ENCODE measurements around the gene PKD2.

PKD2 gene

GRCh38 chr4:88078579-88078978 is 71.1 kb downstream of the PKD2 start:
- Histone ChIP-seq H3K27ac (ENCODE audit: low read depth, low read length) (no peak overlapping the region), H3K4me1 (ENCODE audit: insufficient read depth, low read length) (no peaks in the 10 kb centered on the region), H3K36me3 (ENCODE audit: insufficient read depth, low read length) (peaks cover 37% of the 10 kb centered on the region), H3K4me3 (ENCODE audit: low read depth in 1 of 2, low read length in 2 of 2) (no peak overlapping the region), H3K9ac (ENCODE audit: low read length) (no peak overlapping the region), H3K27me3 (ENCODE audit: control insufficient read depth in 1 of 2, insufficient read depth in 2 of 2, low read length in 2 of 2) (no peaks in the 10 kb centered on the region), H3K9me3 (ENCODE audit: low read length) (no peaks in the 10 kb centered on the region)

GRCh38 chr4:88080626-88081025 is 73.2 kb downstream of the PKD2 start:
- Histone ChIP-seq H3K27ac (ENCODE audit: low read depth, low read length) (no peak overlapping the region), H3K4me3 (ENCODE audit: low read depth in 1 of 2, low read length in 2 of 2) (no peak overlapping the region), H3K9me3 (ENCODE audit: low read length) (no peaks in the 10 kb centered on the region), H3K27me3 (ENCODE audit: control insufficient read depth in 1 of 2, insufficient read depth in 2 of 2, low read length in 2 of 2) (no peaks in the 10 kb centered on the region), H3K4me1 (ENCODE audit: insufficient read depth, low read length) (no peaks in the 10 kb centered on the region), H3K9ac (ENCODE audit: low read length) (no peak overlapping the region), H3K36me3 (ENCODE audit: insufficient read depth, low read length) (peaks cover 21% of the 10 kb centered on the region)

GRCh38 chr4:88087004-88087403 is 79.6 kb downstream of the PKD2 start:
- H3K4me3 ChIP-seq (ENCODE audit: low read depth in 1 of 2, low read length in 2 of 2): no peak overlapping the region
- H3K27me3 ChIP-seq (ENCODE audit: control insufficient read depth in 1 of 2, insufficient read depth in 2 of 2, low read length in 2 of 2): no peaks in the 10 kb centered on the region
- H3K36me3 ChIP-seq (ENCODE audit: insufficient read depth, low read length): no peaks in the 10 kb centered on the region
- H3K4me1 ChIP-seq (ENCODE audit: insufficient read depth, low read length): no peaks in the 10 kb centered on the region
- H3K9ac ChIP-seq (ENCODE audit: low read length): no peak overlapping the region
- H3K9me3 ChIP-seq (ENCODE audit: low read length): no peaks in the 10 kb centered on the region
- no peak overlapping the region for H3K27ac ChIP-seq (ENCODE audit: low read depth, low read length)

GRCh38 chr4:88090898-88091297 is 83.5 kb downstream of the PKD2 start:
- no peak overlapping the region for H3K4me3 ChIP-seq (ENCODE audit: low read depth in 1 of 2, low read length in 2 of 2)
- no peaks in the 10 kb centered on the region for H3K9me3 ChIP-seq (ENCODE audit: low read length)
- no peaks in the 10 kb centered on the region for H3K4me1 ChIP-seq (ENCODE audit: insufficient read depth, low read length)
- no peaks in the 10 kb centered on the region for H3K36me3 ChIP-seq (ENCODE audit: insufficient read depth, low read length)
- no peak overlapping the region for H3K9ac ChIP-seq (ENCODE audit: low read length)
- H3K27me3 ChIP-seq (ENCODE audit: control insufficient read depth in 1 of 2, insufficient read depth in 2 of 2, low read length in 2 of 2): no peaks in the 10 kb centered on the region
- H3K27ac ChIP-seq (ENCODE audit: low read depth, low read length): no peak overlapping the region

GRCh38 chr4:88091378-88091777 is 83.9 kb downstream of the PKD2 start:
- Histone ChIP-seq H3K4me1 (ENCODE audit: insufficient read depth, low read length) (no peaks in the 10 kb centered on the region), H3K9ac (ENCODE audit: low read length) (no peak overlapping the region), H3K27me3 (ENCODE audit: control insufficient read depth in 1 of 2, insufficient read depth in 2 of 2, low read length in 2 of 2) (no peaks in the 10 kb centered on the region), H3K27ac (ENCODE audit: low read depth, low read length) (no peak overlapping the region), H3K4me3 (ENCODE audit: low read depth in 1 of 2, low read length in 2 of 2) (no peak overlapping the region), H3K36me3 (ENCODE audit: insufficient read depth, low read length) (no peaks in the 10 kb centered on the region), H3K9me3 (ENCODE audit: low read length) (no peaks in the 10 kb centered on the region)

GRCh38 chr4:88093874-88094273 is 86.4 kb downstream of the PKD2 start:
- Histone ChIP-seq H3K36me3 (ENCODE audit: insufficient read depth, low read length) (no peaks in the 10 kb centered on the region), H3K9me3 (ENCODE audit: low read length) (no peaks in the 10 kb centered on the region), H3K4me3 (ENCODE audit: low read depth in 1 of 2, low read length in 2 of 2) (no peak overlapping the region), H3K9ac (ENCODE audit: low read length) (no peak overlapping the region), H3K27me3 (ENCODE audit: control insufficient read depth in 1 of 2, insufficient read depth in 2 of 2, low read length in 2 of 2) (no peaks in the 10 kb centered on the region), H3K27ac (ENCODE audit: low read depth, low read length) (no peak overlapping the region), H3K4me1 (ENCODE audit: insufficient read depth, low read length) (no peaks in the 10 kb centered on the region)

- Histone ChIP-seq H3K36me3 (ENCODE audit: insufficient read depth, low read length) (no peaks in the 10 kb centered on the region), H3K9me3 (ENCODE audit: low read length) (no peaks in the 10 kb centered on the region), H3K4me1 (ENCODE audit: insufficient read depth, low read length) (no peaks in the 10 kb centered on the region), H3K4me3 (ENCODE audit: low read depth in 1 of 2, low read length in 2 of 2) (no peak overlapping the region), H3K9ac (ENCODE audit: low read length) (no peak overlapping the region), H3K27me3 (ENCODE audit: control insufficient read depth in 1 of 2, insufficient read depth in 2 of 2, low read length in 2 of 2) (no peaks in the 10 kb centered on the region), H3K27ac (ENCODE audit: low read depth, low read length) (no peak overlapping the region)
Observed at GRCh38 chr4:88097301-88097700, 89.9 kb downstream of the PKD2 start.

- Histone ChIP-seq H3K4me3 (ENCODE audit: low read depth in 1 of 2, low read length in 2 of 2) (no peak overlapping the region), H3K27ac (ENCODE audit: low read depth, low read length) (no peak overlapping the region)
Observed at GRCh38 chr4:88097781-88098180, 90.3 kb downstream of the PKD2 start.

GRCh38 chr4:88098993-88099752 is 91.7 kb downstream of the PKD2 start:
- Histone ChIP-seq H3K9ac (ENCODE audit: low read length) (no peak overlapping the region), H3K9me3 (ENCODE audit: low read length) (no peaks in the 10 kb centered on the region), H3K27me3 (ENCODE audit: control insufficient read depth in 1 of 2, insufficient read depth in 2 of 2, low read length in 2 of 2) (no peaks in the 10 kb centered on the region), H3K4me3 (ENCODE audit: low read depth in 1 of 2, low read length in 2 of 2) (no peak overlapping the region), H3K27ac (ENCODE audit: low read depth, low read length) (no peak overlapping the region), H3K36me3 (ENCODE audit: insufficient read depth, low read length) (no peaks in the 10 kb centered on the region), H3K4me1 (ENCODE audit: insufficient read depth, low read length) (no peaks in the 10 kb centered on the region)

More at GRCh38 chr4:88097781-88098180, 90.3 kb downstream of the PKD2 start:
- Histone ChIP-seq H3K4me1 (ENCODE audit: insufficient read depth, low read length) (no peaks in the 10 kb centered on the region), H3K27me3 (ENCODE audit: control insufficient read depth in 1 of 2, insufficient read depth in 2 of 2, low read length in 2 of 2) (no peaks in the 10 kb centered on the region), H3K36me3 (ENCODE audit: insufficient read depth, low read length) (no peaks in the 10 kb centered on the region), H3K9ac (ENCODE audit: low read length) (no peak overlapping the region), H3K9me3 (ENCODE audit: low read length) (no peaks in the 10 kb centered on the region)

- Histone ChIP-seq H3K4me3 (ENCODE audit: low read depth in 1 of 2, low read length in 2 of 2) (no peak overlapping the region), H3K36me3 (ENCODE audit: insufficient read depth, low read length) (no peaks in the 10 kb centered on the region), H3K4me1 (ENCODE audit: insufficient read depth, low read length) (no peaks in the 10 kb centered on the region), H3K27ac (ENCODE audit: low read depth, low read length) (no peak overlapping the region), H3K27me3 (ENCODE audit: control insufficient read depth in 1 of 2, insufficient read depth in 2 of 2, low read length in 2 of 2) (no peaks in the 10 kb centered on the region), H3K9ac (ENCODE audit: low read length) (no peak overlapping the region), H3K9me3 (ENCODE audit: low read length) (no peaks in the 10 kb centered on the region)
Observed at GRCh38 chr4:88101165-88101564, 93.7 kb downstream of the PKD2 start.

GRCh38 chr4:88102026-88102425 is 94.6 kb downstream of the PKD2 start:
- Histone ChIP-seq H3K4me3 (ENCODE audit: low read depth in 1 of 2, low read length in 2 of 2) (no peak overlapping the region), H3K4me1 (ENCODE audit: insufficient read depth, low read length) (no peaks in the 10 kb centered on the region), H3K36me3 (ENCODE audit: insufficient read depth, low read length) (no peaks in the 10 kb centered on the region), H3K9ac (ENCODE audit: low read length) (no peak overlapping the region), H3K27ac (ENCODE audit: low read depth, low read length) (no peak overlapping the region), H3K9me3 (ENCODE audit: low read length) (no peaks in the 10 kb centered on the region), H3K27me3 (ENCODE audit: control insufficient read depth in 1 of 2, insufficient read depth in 2 of 2, low read length in 2 of 2) (no peaks in the 10 kb centered on the region)

GRCh38 chr4:88104902-88105610 is 97.6 kb downstream of the PKD2 start:
- Histone ChIP-seq H3K4me3 (ENCODE audit: low read depth in 1 of 2, low read length in 2 of 2) (no peak overlapping the region), H3K27me3 (ENCODE audit: control insufficient read depth in 1 of 2, insufficient read depth in 2 of 2, low read length in 2 of 2) (no peaks in the 10 kb centered on the region), H3K9me3 (ENCODE audit: low read length) (no peaks in the 10 kb centered on the region), H3K9ac (ENCODE audit: low read length) (no peak overlapping the region), H3K27ac (ENCODE audit: low read depth, low read length) (no peak overlapping the region), H3K4me1 (ENCODE audit: insufficient read depth, low read length) (no peaks in the 10 kb centered on the region), H3K36me3 (ENCODE audit: insufficient read depth, low read length) (no peaks in the 10 kb centered on the region)
